Subcutaneous abdominal adipose tissue (tissue), 5 donors: ENCODE data around the gene VCL.

Source experiments
- H3K27ac ChIP-seq: one replicate; pipeline ENCODE4 v1.7.0; 2013; ENCODE audit warnings: low read depth, mild to moderate bottlenecking, inconsistent platforms, low read length, moderate library complexity
- H3K27me3 ChIP-seq, 5 donors: one replicate each; pipeline ENCODE4 v1.7.0; 2013; ENCODE audit warnings: low read length in 5 of 5, inconsistent platforms in 1 of 5; ENCODE audit not compliant: control insufficient read depth in 5 of 5, insufficient read depth in 4 of 5
- H3K36me3 ChIP-seq, 5 donors: one replicate each; pipeline ENCODE4 v1.7.0; 2013; ENCODE audit warnings: low read length in 5 of 5; ENCODE audit not compliant: control insufficient read depth in 5 of 5, insufficient read depth in 5 of 5
- H3K4me1 ChIP-seq, 5 donors: one replicate each; pipeline ENCODE4 v1.7.0; 2013; ENCODE audit warnings: low read length in 5 of 5, mild to moderate bottlenecking in 3 of 5, moderate library complexity in 1 of 5; ENCODE audit not compliant: control insufficient read depth in 5 of 5, insufficient read depth in 5 of 5
- H3K4me3 ChIP-seq, 5 donors: one replicate each; pipeline ENCODE4 v1.7.0; 2013; ENCODE audit warnings: low read length in 5 of 5, low read depth in 1 of 5
- H3K9ac ChIP-seq, 5 donors: one replicate each; pipeline ENCODE4 v1.7.0; 2013; ENCODE audit warnings: low read length in 5 of 5, mild to moderate bottlenecking in 4 of 5, moderate library complexity in 3 of 5
- H3K9me3 ChIP-seq, 5 donors: one replicate each; pipeline ENCODE4 v1.7.0; 2013; ENCODE audit warnings: low read length in 5 of 5; ENCODE audit not compliant: control insufficient read depth in 5 of 5
- donor health status: healthy.
- donor health status: healthy.
- donor health status: healthy.
- donor health status: healthy.
- donor health status: healthy.

The VCL gene

GRCh38 chr10:74150990-74151878 lies 153.3 kb downstream of the VCL start, which contains the start of gene ADK:
TSS of gene ADK (plus strand) at chr10:74151221. CDS start at chr10:74151279, 58 bp downstream.
- Histone ChIP-seq H3K27ac (peak within 1 kb of the TSS; percentile 94), H3K9me3 (no peaks in the 10 kb centered on the region), H3K27me3 (no peaks in the 10 kb centered on the region), H3K4me3 (peak within 1 kb of the TSS; percentile 91 to 100 (median 99)), H3K36me3 (peaks cover 0 to 5% (median 4%) of the 10 kb centered on the region in 5 donors), H3K4me1 (peaks cover 1 to 43% (median 36%) of the 10 kb centered on the region in 5 donors), H3K9ac (peak within 1 kb of the TSS; percentile 90 to 98 (median 95))

DNA sequence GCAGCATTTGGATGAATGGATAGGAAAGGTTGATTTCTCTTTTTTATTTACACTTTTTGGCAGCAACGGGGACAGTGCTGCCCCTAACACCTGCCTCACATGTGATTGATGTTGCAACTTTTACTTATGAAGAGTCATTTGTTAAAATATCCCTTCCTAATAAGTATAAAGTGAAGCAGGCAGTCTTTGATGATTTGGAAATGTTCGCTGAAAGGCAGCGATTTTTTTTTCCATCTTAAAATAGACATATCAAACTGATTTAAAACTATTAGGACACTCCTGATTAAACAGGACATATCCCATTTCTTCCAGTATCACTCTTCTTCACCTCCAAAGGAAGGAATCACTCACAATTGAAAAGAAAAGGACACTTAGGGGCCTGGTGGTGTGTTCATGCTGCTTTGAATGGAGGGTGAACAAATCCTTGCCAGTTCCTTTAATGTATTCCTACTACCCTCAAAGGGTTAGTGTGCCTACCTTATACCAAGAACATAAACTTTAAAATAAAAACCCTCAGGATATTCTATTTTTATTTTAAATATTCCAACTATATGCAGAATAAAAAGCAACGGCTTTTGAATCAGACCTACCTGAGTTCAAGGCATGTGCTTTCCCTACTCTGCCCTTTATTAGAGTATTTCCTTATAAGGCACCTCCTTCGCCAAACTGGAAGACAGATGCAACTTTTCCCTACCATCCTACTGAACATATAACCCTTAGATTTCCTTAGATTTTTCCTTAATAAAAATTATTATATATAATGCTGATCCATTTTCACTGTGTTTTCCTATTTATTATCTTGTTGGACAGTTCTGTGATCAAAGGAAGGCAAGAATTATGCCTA lies 154.2 kb downstream of the VCL start:
- Histone ChIP-seq H3K4me1 (peaks cover 1 to 48% (median 36%) of the 10 kb centered on the region in 5 donors), H3K27ac (peak overlapping the region; percentile 94), H3K36me3 (peaks cover 0 to 5% (median 4%) of the 10 kb centered on the region in 5 donors), H3K9me3 (no peaks in the 10 kb centered on the region), H3K27me3 (no peaks in the 10 kb centered on the region), H3K9ac (peak overlapping the region; percentile 73 to 98 (median 90)), H3K4me3 (peak overlapping the region; percentile 86 to 100 (median 99))

DNA sequence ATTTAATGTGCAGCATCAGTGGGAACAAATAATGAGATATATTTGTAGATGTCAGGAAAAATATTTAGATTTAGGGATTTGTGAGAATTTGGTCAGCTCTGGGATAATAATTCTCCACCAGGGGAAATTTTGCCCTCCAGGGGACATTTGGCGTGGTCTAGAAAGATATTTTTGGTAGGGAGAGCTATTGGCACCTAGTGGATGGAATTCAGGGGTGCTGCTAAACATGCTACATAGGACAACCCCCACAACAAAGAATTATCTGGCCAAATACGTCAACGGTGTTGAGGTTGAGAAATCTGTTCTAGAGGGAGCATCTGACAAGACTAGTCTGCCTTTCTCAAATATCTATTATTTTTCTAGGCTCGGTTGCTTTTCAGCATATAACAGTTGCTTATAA lies 155.2 kb downstream of the VCL start:
- Histone ChIP-seq H3K36me3 (peaks cover 0 to 2% (median 2%) of the 10 kb centered on the region in 5 donors), H3K27me3 (no peaks in the 10 kb centered on the region), H3K9ac (peak overlapping the region in 1 of 5 donors; percentile 32), H3K4me3 (no peak overlapping the region), H3K4me1 (peaks cover 1 to 47% (median 36%) of the 10 kb centered on the region in 5 donors), H3K27ac (no peak overlapping the region), H3K9me3 (no peaks in the 10 kb centered on the region)

- Histone ChIP-seq H3K27ac (no peak overlapping the region), H3K4me1 (peaks cover 1 to 46% (median 36%) of the 10 kb centered on the region in 5 donors)
Measured at GRCh38 chr10:74153676-74154075, 155.8 kb downstream of the VCL start.

DNA sequence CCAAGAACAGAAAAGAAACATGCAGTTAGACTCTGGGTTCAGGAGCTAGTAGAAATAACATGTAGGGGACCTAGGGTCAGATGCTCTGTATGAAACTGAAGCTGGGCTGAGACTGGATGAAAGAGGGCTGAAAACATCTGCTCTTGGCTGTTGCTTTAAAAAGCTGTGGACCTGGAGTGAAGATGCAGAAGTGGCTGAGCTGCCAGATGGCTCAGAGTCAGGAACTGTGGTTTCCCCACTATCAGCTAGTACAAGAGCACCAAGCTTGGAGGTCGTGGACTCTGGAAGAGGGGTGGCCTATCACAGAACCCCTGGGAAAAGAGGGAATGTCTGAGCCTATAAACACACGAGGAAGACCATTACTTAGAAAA lies 159.0 kb downstream of the VCL start:
- H3K9me3 ChIP-seq = no peaks in the 10 kb centered on the region
- no peak overlapping the region for H3K4me3 ChIP-seq
- no peak overlapping the region for H3K27ac ChIP-seq
- H3K27me3 ChIP-seq = no peaks in the 10 kb centered on the region
- no peaks in the 10 kb centered on the region for H3K36me3 ChIP-seq
- H3K9ac ChIP-seq = no peak overlapping the region
- H3K4me1 ChIP-seq = peaks cover 0 to 23% (median 19%) of the 10 kb centered on the region in 5 donors

More at GRCh38 chr10:74153676-74154075, 155.8 kb downstream of the VCL start:
- Histone ChIP-seq H3K27me3 (no peaks in the 10 kb centered on the region), H3K36me3 (no peaks in the 10 kb centered on the region), H3K9me3 (no peaks in the 10 kb centered on the region), H3K4me3 (no peak overlapping the region), H3K9ac (no peak overlapping the region)

DNA sequence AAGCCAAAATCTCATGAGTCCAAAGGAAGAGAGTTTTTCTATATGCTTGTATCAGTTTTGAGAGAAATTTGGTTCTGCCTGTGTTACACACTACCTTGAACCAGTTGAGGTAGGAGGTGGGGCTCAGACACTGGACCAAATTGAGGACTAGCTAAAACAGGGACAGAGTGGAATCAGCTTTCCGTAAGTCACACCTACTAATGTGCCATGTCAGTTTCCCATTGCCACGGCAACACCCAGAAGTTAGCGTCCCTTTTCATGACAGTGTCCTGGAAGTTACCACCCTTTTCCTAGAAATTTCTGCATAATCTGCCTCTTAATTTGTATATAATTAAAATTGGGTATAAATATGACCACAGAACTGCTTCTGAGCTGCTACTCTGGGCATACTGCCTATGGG lies 162.1 kb downstream of the VCL start:
- Histone ChIP-seq H3K9ac (no peak overlapping the region), H3K27ac (no peak overlapping the region), H3K4me3 (no peak overlapping the region), H3K4me1 (peaks cover 0 to 7% (median 3%) of the 10 kb centered on the region in 5 donors), H3K36me3 (no peaks in the 10 kb centered on the region), H3K27me3 (no peaks in the 10 kb centered on the region), H3K9me3 (no peaks in the 10 kb centered on the region)

GRCh38 chr10:74163319-74164068 lies 165.6 kb downstream of the VCL start:
- Histone ChIP-seq H3K9ac (no peak overlapping the region), H3K4me3 (no peak overlapping the region), H3K27me3 (no peaks in the 10 kb centered on the region), H3K27ac (no peak overlapping the region), H3K9me3 (no peaks in the 10 kb centered on the region), H3K4me1 (peaks cover 0 to 6% (median 2%) of the 10 kb centered on the region in 5 donors), H3K36me3 (no peaks in the 10 kb centered on the region)

- Histone ChIP-seq H3K27ac (no peak overlapping the region), H3K36me3 (no peaks in the 10 kb centered on the region), H3K27me3 (no peaks in the 10 kb centered on the region), H3K9me3 (no peaks in the 10 kb centered on the region), H3K9ac (no peak overlapping the region), H3K4me3 (no peak overlapping the region), H3K4me1 (peaks cover 0 to 6% (median 2%) of the 10 kb centered on the region in 5 donors)
Measured at GRCh38 chr10:74164716-74165529, 167.0 kb downstream of the VCL start.

GRCh38 chr10:74165530-74165901 lies 167.6 kb downstream of the VCL start:
- Histone ChIP-seq H3K9ac (no peak overlapping the region), H3K27ac (no peak overlapping the region), H3K4me3 (no peak overlapping the region), H3K36me3 (no peaks in the 10 kb centered on the region), H3K27me3 (no peaks in the 10 kb centered on the region), H3K4me1 (peaks cover 0 to 6% (median 2%) of the 10 kb centered on the region in 5 donors), H3K9me3 (no peaks in the 10 kb centered on the region)
